Endodermal cell (in vitro differentiated cells): ENCODE results near the gene HOXD3. TPM values are rescaled to one million over a fixed set of nuclear protein-coding genes. Genes with fewer than 3 reads are reported as not detected.

Experiments
- DNase-seq: peaks from one replicate; pipeline ENCODE4 v3.0.0-alpha.2; 2017
- H3K27ac ChIP-seq: 2 replicates; pipeline ENCODE4 v1.5.1; 2013; ENCODE audit warnings: mild to moderate bottlenecking, low read depth, low read length, moderate library complexity
- H3K27me3 ChIP-seq: 2 replicates; pipeline ENCODE4 v1.6.1; 2013; ENCODE audit warnings: mild to moderate bottlenecking, low read length, moderate library complexity; ENCODE audit not compliant: insufficient read depth, control insufficient read depth, poor library complexity, severe bottlenecking
- H3K36me3 ChIP-seq: 2 replicates; pipeline ENCODE4 v1.7.0; 2013; ENCODE audit warnings: mild to moderate bottlenecking, low read length, moderate library complexity; ENCODE audit not compliant: control insufficient read depth, insufficient read depth
- H3K4me1 ChIP-seq: one replicate; pipeline ENCODE4 v1.7.0; 2013; ENCODE audit warnings: low read length; ENCODE audit not compliant: control insufficient read depth, insufficient read depth
- H3K4me3 ChIP-seq: 2 replicates; pipeline ENCODE4 v1.5.1; 2013; ENCODE audit warnings: mild to moderate bottlenecking, low read length, moderate library complexity
- H3K9ac ChIP-seq: 2 replicates; pipeline ENCODE4 v1.6.1; 2013; ENCODE audit warnings: mild to moderate bottlenecking, low read length, moderate library complexity; ENCODE audit not compliant: poor library complexity, severe bottlenecking; ENCODE audit errors: extremely low read depth
- H3K9me3 ChIP-seq: 2 replicates; pipeline ENCODE4 v1.6.1; 2013; ENCODE audit warnings: mild to moderate bottlenecking, low read length, moderate library complexity; ENCODE audit not compliant: control insufficient read depth
- H3K27ac Mint-ChIP-seq: 2 replicates; pipeline ENCODE4 v1.8.0; 2020; ENCODE audit warnings: mixed read lengths
- H3K27me3 Mint-ChIP-seq: 2 replicates; pipeline ENCODE4 v1.8.0; 2021; ENCODE audit warnings: mild to moderate bottlenecking, mixed read lengths; ENCODE audit not compliant: insufficient read depth
- H3K36me3 Mint-ChIP-seq: 2 replicates; pipeline ENCODE4 v1.8.0; 2020; ENCODE audit warnings: low read depth, mixed read lengths
- H3K4me1 Mint-ChIP-seq: 2 replicates; pipeline ENCODE4 v1.8.0; 2020; ENCODE audit warnings: mixed read lengths
- H3K4me3 Mint-ChIP-seq: 2 replicates; pipeline ENCODE4 v1.8.0; 2020; ENCODE audit warnings: mild to moderate bottlenecking, moderate library complexity, mixed read lengths
- H3K9me3 Mint-ChIP-seq: 2 replicates; pipeline ENCODE4 v1.8.0; 2020; ENCODE audit warnings: mild to moderate bottlenecking, mixed read lengths
- WGBS, 2 experiments: methylation state at CpG; one replicate each; pipeline versions ENCODE4 v1.1.5 to v1.1.7; 2013; ENCODE audit warnings: missing lambda C conversion rate in 2 of 2, mixed read lengths in 1 of 2; ENCODE audit not compliant: insufficient coverage in 1 of 2, insufficient read length in 1 of 2; 5-methylcytosine and 5-hydroxymethylcytosine counted together
- total RNA-seq, 2 donors: library from RNA; stranded (reverse); fragmentation: NEBNext Ultra II Directional in 1 of 2; extraction: Animal tissue kit (Norgen Biotek cat#: 25700) in 1 of 2; gene quantifications; 2 replicates in 1 of 2; 3 replicates in 1 of 2; pipeline ENCODE4 v1.2.1, GENCODE V29; 2021
- TF ChIP-seq, protein P1 (sequence below): fragments of 200-600 bp; sonication (generic); conservative IDR thresholded peaks from 2 replicates; pipeline ENCODE4 v1.5.0; 2021; ENCODE audit warnings: antibody characterized with exemption, mild to moderate bottlenecking

The HOXD3 gene
- total RNA-seq, 2 donors from 2014 or later: not detected

DNA sequence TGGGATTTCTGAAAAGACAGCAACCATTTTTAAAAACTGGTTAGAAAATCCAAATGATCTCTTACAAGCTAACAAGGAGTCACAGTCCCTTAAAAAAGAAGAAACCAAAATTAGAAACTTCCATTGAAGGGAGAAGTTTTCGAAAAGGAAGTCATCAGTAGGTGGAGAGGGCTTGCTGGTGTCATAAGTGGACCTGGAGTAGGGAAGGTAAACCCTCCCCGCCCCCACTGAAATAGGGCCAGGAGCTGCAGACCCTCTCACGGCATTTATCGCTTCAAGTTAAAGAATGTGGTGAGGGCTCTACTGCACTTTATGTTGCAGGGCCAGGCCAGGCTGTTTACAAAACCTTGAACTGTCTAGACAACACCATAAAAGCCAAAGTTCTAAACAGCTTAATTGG lies 47.2 kb upstream of the HOXD3 start:
- Histone ChIP-seq H3K36me3 (no peaks in the 10 kb centered on the region), H3K9ac (no peak overlapping the region), H3K9me3 (no peaks in the 10 kb centered on the region), H3K27me3 (peaks cover 99% of the 10 kb centered on the region), H3K4me3 (no peak overlapping the region), H3K4me1 (no peaks in the 10 kb centered on the region), H3K27ac (no peak overlapping the region)
- Mint-ChIP-seq H3K36me3 (no peaks in the 10 kb centered on the region), H3K4me1 (peaks cover 17% of the 10 kb centered on the region), H3K9me3 (no peaks in the 10 kb centered on the region), H3K4me3 (no peak overlapping the region), H3K27me3 (peaks cover 95% of the 10 kb centered on the region), H3K27ac (no peak overlapping the region)
- 25 to 47% methylated on average over 3 to 4 of the region's 4 CpGs for WGBS, 2 experiments
- TF ChIP-seq, protein P1, sequence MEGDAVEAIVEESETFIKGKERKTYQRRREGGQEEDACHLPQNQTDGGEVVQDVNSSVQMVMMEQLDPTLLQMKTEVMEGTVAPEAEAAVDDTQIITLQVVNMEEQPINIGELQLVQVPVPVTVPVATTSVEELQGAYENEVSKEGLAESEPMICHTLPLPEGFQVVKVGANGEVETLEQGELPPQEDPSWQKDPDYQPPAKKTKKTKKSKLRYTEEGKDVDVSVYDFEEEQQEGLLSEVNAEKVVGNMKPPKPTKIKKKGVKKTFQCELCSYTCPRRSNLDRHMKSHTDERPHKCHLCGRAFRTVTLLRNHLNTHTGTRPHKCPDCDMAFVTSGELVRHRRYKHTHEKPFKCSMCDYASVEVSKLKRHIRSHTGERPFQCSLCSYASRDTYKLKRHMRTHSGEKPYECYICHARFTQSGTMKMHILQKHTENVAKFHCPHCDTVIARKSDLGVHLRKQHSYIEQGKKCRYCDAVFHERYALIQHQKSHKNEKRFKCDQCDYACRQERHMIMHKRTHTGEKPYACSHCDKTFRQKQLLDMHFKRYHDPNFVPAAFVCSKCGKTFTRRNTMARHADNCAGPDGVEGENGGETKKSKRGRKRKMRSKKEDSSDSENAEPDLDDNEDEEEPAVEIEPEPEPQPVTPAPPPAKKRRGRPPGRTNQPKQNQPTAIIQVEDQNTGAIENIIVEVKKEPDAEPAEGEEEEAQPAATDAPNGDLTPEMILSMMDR: no peak
- DNase-seq: no peak

DNA sequence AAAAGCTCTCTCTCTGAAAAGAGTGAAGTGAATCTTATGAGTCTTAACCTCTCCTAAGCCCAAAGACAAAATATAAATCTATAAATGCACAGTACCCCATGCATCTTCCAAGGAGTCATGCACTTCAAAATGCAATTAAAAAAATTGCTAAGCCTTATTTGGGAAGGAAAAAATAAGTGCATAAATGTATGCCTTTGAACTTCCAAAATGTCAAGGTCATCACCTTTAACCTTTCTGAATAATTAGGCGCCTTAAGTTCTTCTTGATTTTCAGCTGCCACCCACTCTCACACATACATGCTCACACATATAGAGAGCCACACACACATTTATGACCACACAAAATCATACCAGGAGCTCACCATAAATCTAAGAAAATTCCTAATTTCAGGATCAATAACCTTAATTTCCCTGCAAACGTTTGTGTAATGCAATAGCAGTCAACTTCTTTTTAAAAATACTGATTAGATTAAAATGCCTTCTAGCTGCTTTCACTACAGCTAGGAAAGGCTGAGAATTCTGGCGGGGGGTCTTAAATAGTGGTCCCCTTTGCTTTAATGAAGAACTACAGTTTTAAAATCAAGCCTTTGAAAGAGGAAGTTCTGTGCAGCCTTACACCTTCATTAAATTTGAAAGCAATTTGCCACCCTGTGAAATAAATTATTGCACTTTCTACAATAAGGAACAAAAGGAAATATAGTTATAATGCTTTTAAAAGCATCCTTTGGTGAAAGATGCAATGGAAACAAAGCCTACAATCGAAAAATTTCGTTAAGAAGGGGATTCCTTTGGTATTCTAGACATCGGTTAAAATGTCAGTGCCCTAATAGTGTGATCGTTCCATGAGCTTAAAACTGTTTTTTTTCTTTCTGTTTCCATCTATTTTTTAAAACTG lies 46.4 kb upstream of the HOXD3 start:
- H3K9me3 Mint-ChIP-seq: no peaks in the 10 kb centered on the region
- no peaks in the 10 kb centered on the region for H3K36me3 ChIP-seq
- H3K9ac ChIP-seq: no peak overlapping the region
- no peaks in the 10 kb centered on the region for H3K36me3 Mint-ChIP-seq
- no peak overlapping the region for H3K4me3 ChIP-seq
- H3K4me1 Mint-ChIP-seq: peaks cover 12% of the 10 kb centered on the region
- H3K9me3 ChIP-seq: no peaks in the 10 kb centered on the region
- peaks cover 95% of the 10 kb centered on the region for H3K27me3 Mint-ChIP-seq
- DNase-seq: no peak
- no peaks in the 10 kb centered on the region for H3K4me1 ChIP-seq
- no peak overlapping the region for H3K4me3 Mint-ChIP-seq
- TF ChIP-seq, protein P1: no peak
- H3K27ac ChIP-seq: no peak overlapping the region
- WGBS, 2 experiments: 27 to 36% methylated on average over 6 to 7 of the region's 7 CpGs
- no peak overlapping the region for H3K27ac Mint-ChIP-seq
- H3K27me3 ChIP-seq: peaks cover 99% of the 10 kb centered on the region

DNA sequence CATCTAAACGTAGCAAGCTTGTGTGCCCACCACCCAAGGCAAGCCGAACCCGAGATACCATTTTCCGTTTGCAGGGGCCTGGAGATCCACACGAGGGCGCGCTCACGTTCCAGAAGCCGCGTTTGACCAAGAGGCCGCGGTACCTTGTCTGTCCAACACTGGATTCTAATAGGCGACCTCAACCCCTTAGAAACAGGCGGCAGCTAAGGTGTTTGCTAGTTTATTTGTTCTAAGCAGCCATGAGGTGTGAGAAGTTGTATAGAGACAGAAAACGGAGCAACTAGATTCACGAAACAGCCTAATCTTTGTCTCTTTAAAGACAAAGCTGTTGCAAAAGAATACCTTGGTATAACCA lies 45.8 kb upstream of the HOXD3 start:
- H3K4me1 ChIP-seq: no peaks in the 10 kb centered on the region
- H3K9ac ChIP-seq: no peak overlapping the region
- Mint-ChIP-seq H3K4me3 (no peak overlapping the region), H3K27ac (no peak overlapping the region), H3K4me1 (peaks cover 8% of the 10 kb centered on the region), H3K36me3 (no peaks in the 10 kb centered on the region), H3K9me3 (peaks cover 2% of the 10 kb centered on the region), H3K27me3 (peaks cover 95% of the 10 kb centered on the region)
- 3 to 5% methylated on average over 9 to 16 of the region's 16 CpGs for WGBS, 2 experiments
- H3K27ac ChIP-seq: no peak overlapping the region
- H3K36me3 ChIP-seq: no peaks in the 10 kb centered on the region
- TF ChIP-seq, protein P1: peak; percentile 87
- H3K4me3 ChIP-seq: no peak overlapping the region
- H3K27me3 ChIP-seq: peaks cover 99% of the 10 kb centered on the region
- DNase-seq: peak; percentile 92
- H3K9me3 ChIP-seq: no peaks in the 10 kb centered on the region
